GM19455 (cell line): Measurements from ENCODE around the gene PIK3CB.
A peak's percentile ranks its signal among the peaks of the same experiment; 100 is the strongest.
"Not testable (repeated sequence)": the region's sequence is repeated elsewhere in the genome, so short reads cannot be mapped to it uniquely, and the experiment has no call there.

Experiments used
- ATAC-seq: cut with Tn5 transposase; IDR thresholded peaks from one replicate; pipeline ENCODE4 v1.9.1; 2021; ENCODE audit not compliant: unreplicated experiment

The PIK3CB gene

GRCh38 chr3:138687236-138687635, 147.5 kb downstream of the PIK3CB start:
- peak; percentile 10 for ATAC-seq

GRCh38 chr3:138686771-138687221, 147.9 kb downstream of the PIK3CB start:
- peak; percentile 97 for ATAC-seq

GRCh38 chr3:138684396-138684795, 150.3 kb downstream of the PIK3CB start:
- ATAC-seq = no peak

GRCh38 chr3:138682648-138683047, 152.1 kb downstream of the PIK3CB start:
- no peak for ATAC-seq

- ATAC-seq = no peak
Measured at GRCh38 chr3:138681463-138682220, 153.1 kb downstream of the PIK3CB start.

- not testable (repeated sequence) for ATAC-seq
Measured at GRCh38 chr3:138680974-138681373, 153.8 kb downstream of the PIK3CB start.

GRCh38 chr3:138678874-138679392, 155.8 kb downstream of the PIK3CB start:
- ATAC-seq = no peak

- no peak for ATAC-seq
Measured at GRCh38 chr3:138678086-138678485, 156.6 kb downstream of the PIK3CB start.

- no peak for ATAC-seq
Measured at GRCh38 chr3:138675393-138675792, 159.3 kb downstream of the PIK3CB start.

- no peak for ATAC-seq
Measured at GRCh38 chr3:138673641-138674530, 160.8 kb downstream of the PIK3CB start.

GRCh38 chr3:138670407-138670806, 164.3 kb downstream of the PIK3CB start:
- ATAC-seq = no peak

GRCh38 chr3:138668107-138668506, 166.6 kb downstream of the PIK3CB start:
- no peak for ATAC-seq

GRCh38 chr3:138657508-138657907, 177.2 kb downstream of the PIK3CB start:
- ATAC-seq = no peak

- ATAC-seq = no peak
Measured at GRCh38 chr3:138653567-138653966, 181.2 kb downstream of the PIK3CB start.

- no peak for ATAC-seq
Measured at GRCh38 chr3:138649134-138649533, 185.6 kb downstream of the PIK3CB start.

GRCh38 chr3:138646513-138646912, 188.2 kb downstream of the PIK3CB start:
- no peak for ATAC-seq

GRCh38 chr3:138646008-138646407, 188.7 kb downstream of the PIK3CB start:
- ATAC-seq = no peak

GRCh38 chr3:138642927-138643253, 191.8 kb downstream of the PIK3CB start:
- ATAC-seq = no peak

- no peak for ATAC-seq
Measured at GRCh38 chr3:138642226-138642926, 192.4 kb downstream of the PIK3CB start.

- no peak for ATAC-seq
Measured at GRCh38 chr3:138640537-138640936, 194.2 kb downstream of the PIK3CB start.

- ATAC-seq = no peak
Measured at GRCh38 chr3:138638641-138639040, 196.1 kb downstream of the PIK3CB start.
